Upper lobe of right lung (tissue), 1 donor: Measurements from ENCODE around the gene TRAPPC10. TPM values are rescaled to one million over a fixed set of nuclear protein-coding genes. Genes with fewer than 3 reads are reported as not detected.

ENCODE experiments used
- ATAC-seq: fragments of 200-7000 bp; cut with Tn5 transposase; one replicate; pipeline ENCODE4 v1.9.1; 2020; ENCODE audit warnings: mild to moderate bottlenecking, moderate library complexity
- DNase-seq: peaks from one replicate; pipeline ENCODE4 v3.0.0-alpha.2; 2020
- H3K27ac ChIP-seq: fragments of 200-600 bp; one replicate; pipeline ENCODE4 v1.8.0; 2022
- H3K27me3 ChIP-seq: fragments of 200-600 bp; one replicate; pipeline ENCODE4 v1.8.0; 2022; ENCODE audit warnings: mild to moderate bottlenecking
- H3K36me3 ChIP-seq: fragments of 200-600 bp; one replicate; pipeline ENCODE4 v1.8.0; 2022
- H3K4me1 ChIP-seq: fragments of 200-600 bp; one replicate; pipeline ENCODE4 v1.8.0; 2022
- H3K4me3 ChIP-seq: fragments of 200-600 bp; one replicate; pipeline ENCODE4 v1.8.0; 2022; ENCODE audit warnings: mild to moderate bottlenecking
- H3K9me3 ChIP-seq: fragments of 200-600 bp; one replicate; pipeline ENCODE4 v1.8.0; 2022
- intact Hi-C: fragments of 100-400 bp; cut with DNase I; formaldehyde crosslinking; loops from one replicate; pipeline ENCODE4 v1.11.0; 2022
- total RNA-seq: library from RNA; stranded (reverse); fragmentation: NEBNext Ultra II Directional; extraction: Animal tissue kit (Norgen Biotek cat#: 25700); gene quantifications from one replicate; pipeline ENCODE4 v1.2.1, GENCODE V29; 2021
- TF ChIP-seq, protein P1 (sequence below): fragments of 200-600 bp; IDR thresholded peaks from one replicate; pipeline ENCODE4 v1.8.0; 2022; ENCODE audit warnings: antibody characterized with exemption
- donor health status: DM: no; HTN: yes; CAD: no; lungs with severe emphysema.

The TRAPPC10 gene
- total RNA-seq, 1 donor from 2014 or later, result 42.6 TPM

- ATAC-seq (no peak), DNase-seq (no peak)
- Histone ChIP-seq H3K4me3 (no peak overlapping the region), H3K36me3 (peaks cover 14% of the 10 kb centered on the region), H3K4me1 (peaks cover 28% of the 10 kb centered on the region), H3K27ac (no peak overlapping the region), H3K9me3 (no peaks in the 10 kb centered on the region), H3K27me3 (no peaks in the 10 kb centered on the region)
- TF ChIP-seq, protein P1, sequence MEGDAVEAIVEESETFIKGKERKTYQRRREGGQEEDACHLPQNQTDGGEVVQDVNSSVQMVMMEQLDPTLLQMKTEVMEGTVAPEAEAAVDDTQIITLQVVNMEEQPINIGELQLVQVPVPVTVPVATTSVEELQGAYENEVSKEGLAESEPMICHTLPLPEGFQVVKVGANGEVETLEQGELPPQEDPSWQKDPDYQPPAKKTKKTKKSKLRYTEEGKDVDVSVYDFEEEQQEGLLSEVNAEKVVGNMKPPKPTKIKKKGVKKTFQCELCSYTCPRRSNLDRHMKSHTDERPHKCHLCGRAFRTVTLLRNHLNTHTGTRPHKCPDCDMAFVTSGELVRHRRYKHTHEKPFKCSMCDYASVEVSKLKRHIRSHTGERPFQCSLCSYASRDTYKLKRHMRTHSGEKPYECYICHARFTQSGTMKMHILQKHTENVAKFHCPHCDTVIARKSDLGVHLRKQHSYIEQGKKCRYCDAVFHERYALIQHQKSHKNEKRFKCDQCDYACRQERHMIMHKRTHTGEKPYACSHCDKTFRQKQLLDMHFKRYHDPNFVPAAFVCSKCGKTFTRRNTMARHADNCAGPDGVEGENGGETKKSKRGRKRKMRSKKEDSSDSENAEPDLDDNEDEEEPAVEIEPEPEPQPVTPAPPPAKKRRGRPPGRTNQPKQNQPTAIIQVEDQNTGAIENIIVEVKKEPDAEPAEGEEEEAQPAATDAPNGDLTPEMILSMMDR, result no peak
- intact Hi-C loops, result no loop called here
These were observed 16.2 kb downstream of the TRAPPC10 start for GRCh38 chr21:44028287-44028659.

DNA sequence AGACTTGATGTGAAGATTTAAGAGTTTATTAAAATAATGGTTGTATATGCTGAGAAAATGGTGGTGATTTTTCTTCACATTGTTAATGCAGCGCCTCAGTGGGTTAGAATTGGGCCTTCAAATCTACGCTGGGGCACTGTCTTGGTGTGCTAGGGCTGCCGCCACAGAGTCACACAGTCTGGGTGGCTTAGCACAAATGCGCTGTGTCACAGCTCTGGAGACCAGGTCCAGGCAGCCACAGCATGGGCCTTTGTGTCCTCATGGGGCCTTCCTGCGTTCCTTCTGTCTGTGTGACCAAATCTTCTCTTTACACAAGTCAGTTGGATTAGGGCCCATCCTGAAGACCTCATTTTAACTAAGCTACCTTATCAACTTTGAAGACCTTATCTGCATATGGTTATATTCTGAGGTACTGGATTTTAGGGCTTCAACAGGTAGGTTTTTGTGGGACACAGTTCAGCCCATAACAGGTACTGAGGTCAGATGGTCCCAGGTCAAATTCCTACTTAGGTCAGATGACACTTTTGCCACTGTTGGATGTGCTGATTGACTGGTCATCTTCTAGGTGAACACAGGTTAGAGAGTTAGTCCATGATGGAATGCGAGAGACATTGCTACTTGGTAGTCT, 17.5 kb downstream of the TRAPPC10 start:
- Histone ChIP-seq H3K27me3 (no peaks in the 10 kb centered on the region), H3K4me1 (peaks cover 21% of the 10 kb centered on the region), H3K27ac (no peak overlapping the region), H3K36me3 (peaks cover 25% of the 10 kb centered on the region), H3K9me3 (no peaks in the 10 kb centered on the region), H3K4me3 (no peak overlapping the region)
- ATAC-seq (no peak), DNase-seq (no peak)
- TF ChIP-seq, protein P1, result no peak
- intact Hi-C loops, result no loop called here

DNA sequence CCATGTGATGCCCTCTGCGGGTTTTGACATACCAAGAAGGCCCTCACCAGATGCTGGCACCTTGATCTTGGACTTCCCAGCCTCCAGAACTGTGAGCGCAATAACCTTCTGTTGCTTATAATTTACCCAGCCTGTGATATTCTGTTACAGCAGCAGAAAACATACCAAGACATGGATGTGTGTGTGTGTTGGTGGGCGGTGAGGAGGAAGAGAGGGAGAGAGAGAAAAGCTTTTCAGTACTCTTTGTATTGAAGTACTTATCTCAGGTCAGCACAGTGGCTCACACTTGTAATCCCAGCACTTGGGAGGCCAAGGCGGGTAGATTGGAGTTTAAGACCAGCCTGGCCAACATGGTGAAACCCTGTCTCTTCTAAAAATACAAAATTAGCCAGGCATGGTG, 23.1 kb downstream of the TRAPPC10 start:
- TF ChIP-seq, protein P1, result no peak

DNA sequence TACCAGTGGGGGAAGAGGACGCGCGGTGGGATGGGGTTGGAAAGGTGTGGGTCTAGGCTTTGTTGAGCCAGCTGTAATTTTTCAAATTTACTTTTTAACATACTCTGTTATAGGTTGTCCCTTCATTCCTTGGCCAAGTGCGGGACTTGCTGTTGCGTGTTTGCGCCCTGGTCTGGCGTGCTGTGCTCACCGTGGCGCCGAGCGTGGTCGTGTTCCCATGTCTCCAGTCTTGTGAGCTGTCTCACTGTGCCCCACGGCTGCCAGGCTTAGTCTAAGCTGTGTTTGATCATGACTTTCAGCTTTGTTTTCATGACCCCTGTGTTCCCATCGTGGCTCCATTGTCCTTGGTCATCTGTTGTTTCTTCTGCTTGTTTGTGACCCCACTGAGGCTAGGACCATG, 26.0 kb downstream of the TRAPPC10 start:
- Histone ChIP-seq H3K27me3 (no peaks in the 10 kb centered on the region), H3K36me3 (peaks cover 66% of the 10 kb centered on the region), H3K4me1 (no peaks in the 10 kb centered on the region), H3K27ac (no peak overlapping the region), H3K4me3 (no peak overlapping the region), H3K9me3 (no peaks in the 10 kb centered on the region)
- intact Hi-C loops, result no loop called here
- TF ChIP-seq, protein P1, result no peak
- no peak for DNase-seq
- no peak for ATAC-seq

More for the DNA sequence above, 23.1 kb downstream of the TRAPPC10 start:
- no peak for DNase-seq
- H3K4me3 ChIP-seq, result no peak overlapping the region
- intact Hi-C loops, result no loop called here
- no peaks in the 10 kb centered on the region for H3K9me3 ChIP-seq
- H3K36me3 ChIP-seq, result peaks cover 73% of the 10 kb centered on the region
- H3K27me3 ChIP-seq, result no peaks in the 10 kb centered on the region
- H3K27ac ChIP-seq, result no peak overlapping the region
- no peak for ATAC-seq
- H3K4me1 ChIP-seq, result no peaks in the 10 kb centered on the region

DNA sequence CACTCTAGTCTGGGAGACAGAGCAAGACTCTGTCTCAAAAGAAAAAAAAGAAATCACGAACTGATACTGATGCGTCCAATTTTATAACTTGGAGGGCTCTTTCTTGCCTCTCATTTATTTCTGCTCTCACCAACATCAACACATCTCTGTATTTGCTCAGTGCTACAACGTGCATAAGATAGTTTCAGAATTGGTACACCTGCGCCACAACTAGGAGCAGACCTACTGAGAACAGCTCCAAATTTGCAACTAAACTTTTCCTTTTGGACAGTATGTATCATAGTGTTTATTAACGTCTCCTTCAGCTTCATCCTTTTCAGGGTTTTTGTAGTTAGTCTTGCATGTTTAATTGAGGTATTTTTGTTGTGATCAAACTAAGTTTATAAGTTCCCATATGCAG, 27.7 kb downstream of the TRAPPC10 start:
- ATAC-seq, result no peak
- TF ChIP-seq, protein P1, result no peak

GRCh38 chr21:44043613-44044012, 31.5 kb downstream of the TRAPPC10 start:
- Histone ChIP-seq H3K4me1 (no peaks in the 10 kb centered on the region), H3K4me3 (no peak overlapping the region), H3K9me3 (no peaks in the 10 kb centered on the region), H3K27ac (no peak overlapping the region), H3K36me3 (peaks cover 35% of the 10 kb centered on the region), H3K27me3 (no peaks in the 10 kb centered on the region)
- TF ChIP-seq, protein P1, result no peak
- no peak for DNase-seq
- ATAC-seq, result no peak
- intact Hi-C loops, result no loop called here

More for the DNA sequence above, 27.7 kb downstream of the TRAPPC10 start:
- intact Hi-C loops, result no loop called here
- H3K4me3 ChIP-seq, result no peak overlapping the region
- no peaks in the 10 kb centered on the region for H3K9me3 ChIP-seq
- H3K36me3 ChIP-seq, result peaks cover 59% of the 10 kb centered on the region
- no peak for DNase-seq
- no peak overlapping the region for H3K27ac ChIP-seq
- no peaks in the 10 kb centered on the region for H3K4me1 ChIP-seq
- H3K27me3 ChIP-seq, result no peaks in the 10 kb centered on the region
